OCI-LY7 (cell line): Measurements from ENCODE around the gene ISM2. TPM values are rescaled to one million over a fixed set of nuclear protein-coding genes. Genes with fewer than 3 reads are reported as not detected.

Experiments
- BruUV-seq: library from RNA; stranded (reverse); fragments of 400-500 nt; replicated peaks from 2 replicates; lab custom pipeline; 2021; lab: Mats Ljungman, UMichigan
- CTCF ChIA-PET: fragments of 300-600 bp; sonication (Branson Sonifier 250); formaldehyde crosslinking; loops from one replicate; lab custom pipeline; 2022; ENCODE audit warnings: antibody characterized with exemption; ENCODE audit not compliant: unreplicated experiment; lab: Charles Lee
- POLR2A ChIA-PET: fragments of 300-600 bp; sonication (Branson Sonifier 250); formaldehyde crosslinking; loops from one replicate; lab custom pipeline; 2022; ENCODE audit warnings: antibody characterized with exemption; lab: Charles Lee
- DNase-seq: peaks from one replicate; pipeline ENCODE4 v3.0.0-alpha.2; 2015; ENCODE audit warnings: low spot score
- H2AFZ ChIP-seq: fragments of 200-600 bp; sonication (generic), shearing (Covaris generic); 2 replicates; pipeline ENCODE4 v1.6.1; 2014; ENCODE audit warnings: mild to moderate bottlenecking, antibody characterized with exemption, low read length, moderate library complexity
- H3K27ac ChIP-seq: fragments of 200-600 bp; sonication (generic); 2 replicates; pipeline ENCODE4 v1.5.1; 2014; ENCODE audit warnings: mixed run types, low read depth, mild to moderate bottlenecking, moderate library complexity, low read length, inconsistent platforms; ENCODE audit not compliant: poor library complexity, severe bottlenecking
- H3K36me3 ChIP-seq: fragments of 200-600 bp; sonication (generic); 2 replicates; pipeline ENCODE4 v1.6.1; 2014; ENCODE audit warnings: mild to moderate bottlenecking, antibody characterized with exemption, low read length, moderate library complexity, mixed read lengths; ENCODE audit not compliant: insufficient read depth
- H3K4me1 ChIP-seq: fragments of 200-600 bp; sonication (generic); 2 replicates; pipeline ENCODE4 v1.5.1; 2014; ENCODE audit warnings: mild to moderate bottlenecking, low read length; ENCODE audit not compliant: insufficient read depth, poor library complexity, severe bottlenecking
- H3K4me2 ChIP-seq: fragments of 200-600 bp; sonication (generic); 2 replicates; pipeline ENCODE4 v1.6.1; 2014; ENCODE audit warnings: mild to moderate bottlenecking, low read length
- H3K4me3 ChIP-seq: fragments of 200-600 bp; sonication (generic); 2 replicates; pipeline ENCODE4 v1.5.1; 2014; ENCODE audit warnings: mild to moderate bottlenecking, low read depth, low read length; ENCODE audit not compliant: poor library complexity, severe bottlenecking
- H3K79me2 ChIP-seq: fragments of 200-600 bp; sonication (generic); 2 replicates; pipeline ENCODE4 v1.6.1; 2016; ENCODE audit warnings: low read depth, mild to moderate bottlenecking, low read length, moderate library complexity, mixed read lengths; ENCODE audit not compliant: insufficient read depth
- H3K9me2 ChIP-seq: fragments of 200-600 bp; sonication (generic); 2 replicates; pipeline ENCODE4 v1.6.1; 2016; ENCODE audit warnings: mild to moderate bottlenecking, low read length, mixed read lengths; ENCODE audit not compliant: insufficient read depth
- H3K9me3 ChIP-seq: fragments of 200-600 bp; sonication (generic); 2 replicates; pipeline ENCODE4 v1.6.1; 2014; ENCODE audit warnings: mild to moderate bottlenecking, mixed run types, low read length, mixed read lengths
- H4K20me1 ChIP-seq: fragments of 200-600 bp; sonication (generic); 2 replicates; pipeline ENCODE4 v1.6.1; 2014; ENCODE audit warnings: mild to moderate bottlenecking, antibody characterized with exemption, low read length, moderate library complexity, mixed read lengths; ENCODE audit not compliant: insufficient read depth
- CTCF ChIP-seq: fragments of 200-600 bp; sonication (generic); conservative IDR thresholded peaks from 2 replicates; pipeline ENCODE4 v1.5.1; 2014; ENCODE audit warnings: mild to moderate bottlenecking, antibody characterized with exemption, low read length, moderate library complexity, mixed read lengths
- EZH2phosphoT487 ChIP-seq: fragments of 200-600 bp; sonication (generic); IDR thresholded peaks from 2 replicates; pipeline ENCODE4 v1.6.1; 2018; ENCODE audit warnings: low read depth, borderline replicate concordance, mild to moderate bottlenecking, mixed run types, antibody characterized with exemption, low read length, moderate library complexity, mixed read lengths
- intact Hi-C: fragments of 100-400 bp; cut with micrococcal nuclease; formaldehyde crosslinking; loops from one replicate; pipeline ENCODE4 v1.10.0; 2022; ENCODE audit not compliant: unreplicated experiment
- total RNA-seq, 2 experiments: library from RNA; depleted of rRNA in 1 of 2; stranded (reverse); fragments of >200 nt in 1 of 2; shearing (Covaris generic) in 1 of 2; gene quantifications; 2 replicates each; pipeline ENCODE4 v1.2.3, GENCODE V29; 2014 to 2022

Gene ISM2
- total RNA-seq, 2 experiments from 2014 or later, result not detected

- POLR2A ChIA-PET, result interaction anchor here (0.6 to 1.6 kb wide), 7 partner anchors 8 to 601 kb away, joined by 3 to 7 read pairs (median 4); no protein-coding TSS in a partner anchor
- Histone ChIP-seq H3K4me3 (no peak overlapping the region), H3K36me3 (peaks cover 78% of the 10 kb centered on the region), H3K4me2 (no peak overlapping the region), H3K9me2 (no peaks in the 10 kb centered on the region), H3K9me3 (no peaks in the 10 kb centered on the region), H3K27ac (no peak overlapping the region), H3K79me2 (no peaks in the 10 kb centered on the region), H2AFZ (no peak overlapping the region), H4K20me1 (no peaks in the 10 kb centered on the region), H3K4me1 (no peaks in the 10 kb centered on the region)
- intact Hi-C loops, result loop anchor here (5.0 kb wide), 1 partner anchor 46 kb away; no protein-coding TSS in a partner anchor
- CTCF ChIA-PET, result interaction anchor here (0.5 kb wide), 1 partner anchor 228 kb away, joined by 7 read pairs; no protein-coding TSS in a partner anchor
- no peak for DNase-seq
- no TSS peak for BruUV-seq
- TF ChIP-seq EZH2phosphoT487 (no peak), CTCF (no peak)
Observed at GRCh38 chr14:77438596-77438995, 60.0 kb downstream of the ISM2 start.

GRCh38 chr14:77436042-77436441 lies 62.6 kb downstream of the ISM2 start:
- Histone ChIP-seq H4K20me1 (no peaks in the 10 kb centered on the region), H3K27ac (no peak overlapping the region), H3K4me1 (no peaks in the 10 kb centered on the region), H3K9me3 (no peaks in the 10 kb centered on the region), H2AFZ (no peak overlapping the region), H3K4me3 (no peak overlapping the region), H3K36me3 (peaks cover 74% of the 10 kb centered on the region), H3K79me2 (no peaks in the 10 kb centered on the region), H3K9me2 (no peaks in the 10 kb centered on the region), H3K4me2 (no peak overlapping the region)
- CTCF ChIA-PET, result no interaction called here
- POLR2A ChIA-PET, result no interaction called here
- intact Hi-C loops, result loop anchor here (5.0 kb wide), 1 partner anchor 44 kb away; no protein-coding TSS in a partner anchor
- TF ChIP-seq EZH2phosphoT487, result no peak
- TF ChIP-seq CTCF, result no peak
- BruUV-seq, result no TSS peak
- DNase-seq, result no peak

DNA sequence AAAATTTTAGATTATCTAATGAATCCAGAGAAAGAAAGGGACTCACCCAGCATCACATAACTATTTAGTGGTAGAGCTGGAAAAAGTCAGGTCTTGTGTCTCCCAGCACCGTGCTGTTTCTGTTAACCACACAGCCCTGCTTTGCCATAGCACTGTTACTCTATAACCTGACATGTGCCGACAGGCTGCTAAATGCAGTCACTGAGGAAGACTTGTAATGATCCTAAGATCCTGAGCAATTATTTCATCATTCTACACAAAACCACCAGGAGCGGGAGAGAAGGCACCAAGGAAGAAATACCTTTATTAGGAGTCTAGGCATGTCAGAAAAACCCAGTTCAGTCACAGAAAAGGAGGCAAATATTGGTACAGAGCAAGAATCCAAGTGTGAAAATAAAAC lies 72.2 kb downstream of the ISM2 start:
- peaks cover 89% of the 10 kb centered on the region for H3K36me3 ChIP-seq
- H3K4me3 ChIP-seq, result no peak overlapping the region
- intact Hi-C loops, result no loop called here
- no peaks in the 10 kb centered on the region for H4K20me1 ChIP-seq
- DNase-seq, result no peak
- no peak overlapping the region for H3K27ac ChIP-seq
- ChIA-PET CTCF (no interaction called here), POLR2A (interaction anchor here (1.7 kb wide), 1 partner anchor 11 kb away, joined by 7 read pairs; no protein-coding TSS in a partner anchor)
- H3K4me2 ChIP-seq, result no peak overlapping the region
- no peak overlapping the region for H2AFZ ChIP-seq
- no peaks in the 10 kb centered on the region for H3K9me3 ChIP-seq
- no peaks in the 10 kb centered on the region for H3K9me2 ChIP-seq
- no peaks in the 10 kb centered on the region for H3K79me2 ChIP-seq
- TF ChIP-seq CTCF (no peak), EZH2phosphoT487 (no peak)
- BruUV-seq, result no TSS peak
- no peaks in the 10 kb centered on the region for H3K4me1 ChIP-seq
